GM12892 (cell line): ENCODE results near the gene PARVB.

Source experiments
- POLR2A ChIP-seq: IDR thresholded peaks from 2 replicates; pipeline ENCODE4 v1.6.1; 2011; ENCODE audit warnings: low read depth, low read length, control low read depth
- POLR2AphosphoS5 ChIP-seq: IDR thresholded peaks from 2 replicates; pipeline ENCODE4 v1.6.1; 2011; ENCODE audit warnings: low read depth, low read length, control low read depth

GRCh38 chr22:44183287-44183588, 159.1 kb downstream of the PARVB start:
- no peak for TF ChIP-seq POLR2AphosphoS5
- TF ChIP-seq POLR2A, result no peak
